SK-N-MC (cell line): ENCODE data around the gene PRPF31.

Source experiments
- DNase-seq: peaks from one replicate; pipeline ENCODE4 v3.0.0-alpha.2; 2011; ENCODE audit warnings: low read depth, low spot score
- H3K27ac ChIP-seq: fragments of 200-600 bp; sonication (generic); 2 replicates; pipeline ENCODE4 v1.5.1; 2016; ENCODE audit warnings: mixed run types
- H3K36me3 ChIP-seq: fragments of 200-600 bp; sonication (generic); 2 replicates; pipeline ENCODE4 v1.6.1; 2017; ENCODE audit warnings: antibody characterized with exemption, low read length, mixed read lengths; ENCODE audit not compliant: insufficient read depth
- H3K4me3 ChIP-seq: fragments of 200-600 bp; sonication (generic); 2 replicates; pipeline ENCODE4 v1.5.1; 2016
- H3K9ac ChIP-seq: fragments of 200-600 bp; sonication (generic); 2 replicates; pipeline ENCODE4 v1.8.0; 2017; ENCODE audit warnings: mixed run types, mixed read lengths; ENCODE audit not compliant: insufficient read length
- H3K9me3 ChIP-seq: fragments of 200-600 bp; sonication (generic); 2 replicates; pipeline ENCODE4 v1.6.1; 2017; ENCODE audit warnings: low read depth, mild to moderate bottlenecking, antibody characterized with exemption, low read length, moderate library complexity, mixed read lengths
- EZH2 ChIP-seq: fragments of 200-600 bp; sonication (generic); IDR thresholded peaks from one replicate; pipeline ENCODE4 v1.6.1; 2017; ENCODE audit warnings: antibody characterized with exemption
- FOXP2 ChIP-seq: optimal IDR thresholded peaks from 2 replicates; pipeline ENCODE3; 2011; ENCODE audit warnings: mild to moderate bottlenecking, moderate library complexity; ENCODE audit not compliant: insufficient read depth; ENCODE audit errors: extremely low read length, control extremely low read depth
- POLR2AphosphoS5 ChIP-seq: IDR thresholded peaks from 2 replicates; pipeline ENCODE4 v1.6.1; 2012; ENCODE audit warnings: mild to moderate bottlenecking, low read depth, low read length, borderline replicate concordance

The PRPF31 gene

GRCh38 chr19:54121259-54121658, 5.7 kb downstream of the PRPF31 start:
- TF ChIP-seq FOXP2 (no peak), POLR2AphosphoS5 (no peak), EZH2 (no peak)
- H3K9ac ChIP-seq: no peak overlapping the region
- no peak for DNase-seq
- H3K36me3 ChIP-seq: peaks cover 37% of the 10 kb centered on the region; the same call in 1 of the 2 replicates
- H3K9me3 ChIP-seq: no peaks in the 10 kb centered on the region
- no peak overlapping the region for H3K4me3 ChIP-seq
- no peak overlapping the region for H3K27ac ChIP-seq

GRCh38 chr19:54123682-54124081, 8.1 kb downstream of the PRPF31 start:
- no peak for TF ChIP-seq EZH2
- TF ChIP-seq FOXP2: no peak
- TF ChIP-seq POLR2AphosphoS5: no peak

GRCh38 chr19:54124393-54124792, 8.8 kb downstream of the PRPF31 start:
- TF ChIP-seq POLR2AphosphoS5 (no peak), EZH2 (no peak), FOXP2 (no peak)
- Histone ChIP-seq H3K27ac (no peak overlapping the region), H3K4me3 (no peak overlapping the region), H3K9me3 (no peaks in the 10 kb centered on the region), H3K36me3 (peaks cover 47% of the 10 kb centered on the region; the same call in 1 of the 2 replicates), H3K9ac (no peak overlapping the region)
- DNase-seq: no peak

More at GRCh38 chr19:54123682-54124081, 8.1 kb downstream of the PRPF31 start:
- DNase-seq: no peak
- Histone ChIP-seq H3K4me3 (no peak overlapping the region), H3K9me3 (no peaks in the 10 kb centered on the region), H3K36me3 (peaks cover 46% of the 10 kb centered on the region; the same call in 1 of the 2 replicates), H3K9ac (no peak overlapping the region), H3K27ac (no peak overlapping the region)

- Histone ChIP-seq H3K4me3 (no peak overlapping the region), H3K27ac (no peak overlapping the region), H3K9ac (no peak overlapping the region), H3K9me3 (no peaks in the 10 kb centered on the region), H3K36me3 (peaks cover 45% of the 10 kb centered on the region; the same call in 1 of the 2 replicates)
- no peak for TF ChIP-seq EZH2
- no peak for TF ChIP-seq POLR2AphosphoS5
- no peak for TF ChIP-seq FOXP2
- no peak for DNase-seq
These were observed 10.2 kb downstream of the PRPF31 start for GRCh38 chr19:54125713-54126112.

GRCh38 chr19:54127688-54128440, 12.3 kb downstream of the PRPF31 start:
- Histone ChIP-seq H3K9ac (no peak overlapping the region), H3K9me3 (no peaks in the 10 kb centered on the region), H3K36me3 (peaks cover 36% of the 10 kb centered on the region; the same call in 1 of the 2 replicates), H3K27ac (no peak overlapping the region), H3K4me3 (no peak overlapping the region)
- TF ChIP-seq EZH2: no peak
- no peak for DNase-seq

- Histone ChIP-seq H3K36me3 (peaks cover 36% of the 10 kb centered on the region; the same call in 1 of the 2 replicates), H3K27ac (no peak overlapping the region), H3K9ac (no peak overlapping the region), H3K9me3 (no peaks in the 10 kb centered on the region), H3K4me3 (no peak overlapping the region)
- no peak for DNase-seq
- TF ChIP-seq POLR2AphosphoS5: no peak
- TF ChIP-seq EZH2: no peak
- TF ChIP-seq FOXP2: no peak
These were observed 12.8 kb downstream of the PRPF31 start for GRCh38 chr19:54128441-54128725.

- Histone ChIP-seq H3K27ac (no peak overlapping the region), H3K9ac (no peak overlapping the region), H3K9me3 (no peaks in the 10 kb centered on the region), H3K4me3 (no peak overlapping the region), H3K36me3 (peaks cover 34% of the 10 kb centered on the region; the same call in 1 of the 2 replicates)
- no peak for DNase-seq
- TF ChIP-seq EZH2 (no peak), FOXP2 (no peak), POLR2AphosphoS5 (no peak)
These were observed 13.5 kb downstream of the PRPF31 start for GRCh38 chr19:54128796-54129616.

GRCh38 chr19:54129617-54129996, 14.1 kb downstream of the PRPF31 start:
- Histone ChIP-seq H3K4me3 (no peak overlapping the region), H3K9me3 (no peaks in the 10 kb centered on the region), H3K36me3 (peaks cover 28% of the 10 kb centered on the region; the same call in 1 of the 2 replicates), H3K9ac (no peak overlapping the region), H3K27ac (no peak overlapping the region)
- TF ChIP-seq FOXP2 (no peak), EZH2 (no peak), POLR2AphosphoS5 (no peak)
- DNase-seq: no peak

- Histone ChIP-seq H3K9ac (no peak overlapping the region), H3K4me3 (no peak overlapping the region), H3K27ac (no peak overlapping the region), H3K36me3 (peaks cover 7% of the 10 kb centered on the region; the same call in 1 of the 2 replicates), H3K9me3 (no peaks in the 10 kb centered on the region)
- TF ChIP-seq FOXP2: no peak
- no peak for TF ChIP-seq POLR2AphosphoS5
- no peak for TF ChIP-seq EZH2
- DNase-seq: peak; percentile 44
These were observed 17.9 kb downstream of the PRPF31 start for GRCh38 chr19:54133312-54133956.
